Loucy (cell line): ENCODE data around the gene ZNF768.

ENCODE experiments used
- H2AFZ ChIP-seq: fragments of 200-600 bp; sonication (generic); 2 replicates; pipeline ENCODE4 v1.6.0; 2016; ENCODE audit warnings: antibody characterized with exemption, mild to moderate bottlenecking, low read length, moderate library complexity
- H3F3A ChIP-seq: fragments of 200-600 bp; 2 replicates; pipeline ENCODE4 v1.6.0; 2016; ENCODE audit warnings: antibody characterized with exemption, low read depth, mild to moderate bottlenecking
- H3K27me3 ChIP-seq: fragments of 200-600 bp; sonication (generic); 2 replicates; pipeline ENCODE4 v1.6.1; 2014; ENCODE audit warnings: low read length, mild to moderate bottlenecking; ENCODE audit not compliant: insufficient read depth, poor library complexity, severe bottlenecking
- H3K36me3 ChIP-seq: fragments of 200-600 bp; sonication (generic); 2 replicates; pipeline ENCODE4 v1.6.1; 2016; ENCODE audit warnings: low read length; ENCODE audit not compliant: insufficient read depth
- H3K4me1 ChIP-seq: fragments of 200-600 bp; sonication (generic); 2 replicates; pipeline ENCODE4 v1.5.1; 2014; ENCODE audit warnings: low read length, mild to moderate bottlenecking; ENCODE audit not compliant: insufficient read depth, poor library complexity, severe bottlenecking
- H3K4me2 ChIP-seq: fragments of 200-600 bp; sonication (generic); 2 replicates; pipeline ENCODE4 v1.6.0; 2014; ENCODE audit warnings: antibody characterized with exemption, low read length, low read depth, mild to moderate bottlenecking; ENCODE audit not compliant: poor library complexity, severe bottlenecking
- H3K4me3 ChIP-seq: fragments of 200-600 bp; sonication (generic); 2 replicates; pipeline ENCODE4 v1.5.1; 2014; ENCODE audit warnings: low read length, mild to moderate bottlenecking, mixed read lengths; ENCODE audit not compliant: poor library complexity, severe bottlenecking
- H3K79me2 ChIP-seq: fragments of 200-600 bp; sonication (generic); 2 replicates; pipeline ENCODE4 v1.6.1; 2014; ENCODE audit warnings: low read length; ENCODE audit not compliant: insufficient read depth
- H3K9ac ChIP-seq: fragments of 200-600 bp; sonication (generic); 2 replicates; pipeline ENCODE4 v1.6.0; 2014; ENCODE audit warnings: mild to moderate bottlenecking, low read depth, low read length, moderate library complexity; ENCODE audit not compliant: poor library complexity, severe bottlenecking
- H3K9me2 ChIP-seq: fragments of 200-600 bp; sonication (generic); replicated peaks from 2 replicates; pipeline ENCODE4 v1.6.1; 2016; ENCODE audit warnings: low read depth, low read length, mixed read lengths
- H3K9me3 ChIP-seq: fragments of 200-600 bp; sonication (generic); 2 replicates; pipeline ENCODE4 v1.6.1; 2014; ENCODE audit warnings: mild to moderate bottlenecking, antibody characterized with exemption, low read length, low read depth; ENCODE audit not compliant: insufficient read depth
- H4K20me1 ChIP-seq: fragments of 200-600 bp; sonication (generic); 2 replicates; pipeline ENCODE4 v1.6.0; 2014; ENCODE audit warnings: antibody characterized with exemption, low read length, mild to moderate bottlenecking; ENCODE audit not compliant: insufficient read depth, poor library complexity, severe bottlenecking
- CTCF ChIP-seq: fragments of 200-600 bp; sonication (generic); conservative IDR thresholded peaks from 2 replicates; pipeline ENCODE4 v1.5.1; 2014; ENCODE audit warnings: mild to moderate bottlenecking, antibody characterized with exemption, low read length
- EZH2phosphoT487 ChIP-seq: fragments of 200-600 bp; IDR thresholded peaks from 2 replicates; pipeline ENCODE4 v1.6.1; 2018; ENCODE audit warnings: antibody characterized with exemption, mild to moderate bottlenecking, moderate library complexity, borderline replicate concordance

The ZNF768 gene

GRCh38 chr16:30557957-30558788, 31.8 kb upstream of the ZNF768 start, which contains the start of gene ZNF764:
ZNF764 (minus strand) TSS chr16:30558374; CDS start chr16:30558182, 192 bp downstream.
- Histone ChIP-seq H3K27me3 (no peaks in the 10 kb centered on the region), H3K9ac (peak within 1 kb of the TSS; percentile 96), H3K79me2 (peaks cover 48% of the 10 kb centered on the region), H3K9me3 (no peaks in the 10 kb centered on the region), H3K4me2 (peak within 1 kb of the TSS; percentile 88), H3K4me3 (peak within 1 kb of the TSS; percentile 87), H3K36me3 (no peaks in the 10 kb centered on the region), H2AFZ (peak within 1 kb of the TSS; percentile 96), H3K9me2 (no peaks in the 10 kb centered on the region), H3F3A (no peaks in the 10 kb centered on the region), H3K4me1 (peaks cover 20% of the 10 kb centered on the region), H4K20me1 (no peaks in the 10 kb centered on the region)
- TF ChIP-seq CTCF: 0 out of 2 replicates have a peak, but pooled peaks have one; percentile 14
- TF ChIP-seq EZH2phosphoT487: no peak

GRCh38 chr16:30557707-30557956, 31.3 kb upstream of the ZNF768 start:
- Histone ChIP-seq H3K4me1 (peaks cover 22% of the 10 kb centered on the region), H3K9me2 (no peaks in the 10 kb centered on the region), H3K4me2 (peak overlapping the region; percentile 88), H3K79me2 (peaks cover 53% of the 10 kb centered on the region), H2AFZ (peak overlapping the region; percentile 96), H3K9ac (peak overlapping the region; percentile 96), H3K9me3 (no peaks in the 10 kb centered on the region), H3K27me3 (no peaks in the 10 kb centered on the region), H3F3A (no peaks in the 10 kb centered on the region), H3K36me3 (no peaks in the 10 kb centered on the region), H3K4me3 (peak overlapping the region; percentile 87), H4K20me1 (no peaks in the 10 kb centered on the region)
- TF ChIP-seq CTCF: no peak
- no peak for TF ChIP-seq EZH2phosphoT487

- H4K20me1 ChIP-seq: no peaks in the 10 kb centered on the region
- peaks cover 31% of the 10 kb centered on the region for H3K4me1 ChIP-seq
- peak overlapping the region; percentile 88 for H3K4me2 ChIP-seq
- H3K36me3 ChIP-seq: no peaks in the 10 kb centered on the region
- no peak overlapping the region for H3K4me3 ChIP-seq
- no peak overlapping the region for H3K9ac ChIP-seq
- no peaks in the 10 kb centered on the region for H3F3A ChIP-seq
- no peaks in the 10 kb centered on the region for H3K27me3 ChIP-seq
- H2AFZ ChIP-seq: no peak overlapping the region
- H3K9me3 ChIP-seq: no peaks in the 10 kb centered on the region
- TF ChIP-seq EZH2phosphoT487: no peak
- no peak for TF ChIP-seq CTCF
- no peaks in the 10 kb centered on the region for H3K9me2 ChIP-seq
- peaks cover 56% of the 10 kb centered on the region for H3K79me2 ChIP-seq
Observed at GRCh38 chr16:30556125-30556473, 29.7 kb upstream of the ZNF768 start.
